C4-2B (cell line): ENCODE results near the gene XXYLT1.

Experiments used
- ZFX ChIP-seq: fragments of 450-650 bp; IDR thresholded peaks from 2 replicates; pipeline ENCODE4 v1.6.1; 2017
- TF ChIP-seq, protein P1 (sequence below): fragments of 450-650 bp; conservative IDR thresholded peaks from 2 replicates; pipeline ENCODE4 v1.5.1; 2017; ENCODE audit warnings: mild to moderate bottlenecking

DNA sequence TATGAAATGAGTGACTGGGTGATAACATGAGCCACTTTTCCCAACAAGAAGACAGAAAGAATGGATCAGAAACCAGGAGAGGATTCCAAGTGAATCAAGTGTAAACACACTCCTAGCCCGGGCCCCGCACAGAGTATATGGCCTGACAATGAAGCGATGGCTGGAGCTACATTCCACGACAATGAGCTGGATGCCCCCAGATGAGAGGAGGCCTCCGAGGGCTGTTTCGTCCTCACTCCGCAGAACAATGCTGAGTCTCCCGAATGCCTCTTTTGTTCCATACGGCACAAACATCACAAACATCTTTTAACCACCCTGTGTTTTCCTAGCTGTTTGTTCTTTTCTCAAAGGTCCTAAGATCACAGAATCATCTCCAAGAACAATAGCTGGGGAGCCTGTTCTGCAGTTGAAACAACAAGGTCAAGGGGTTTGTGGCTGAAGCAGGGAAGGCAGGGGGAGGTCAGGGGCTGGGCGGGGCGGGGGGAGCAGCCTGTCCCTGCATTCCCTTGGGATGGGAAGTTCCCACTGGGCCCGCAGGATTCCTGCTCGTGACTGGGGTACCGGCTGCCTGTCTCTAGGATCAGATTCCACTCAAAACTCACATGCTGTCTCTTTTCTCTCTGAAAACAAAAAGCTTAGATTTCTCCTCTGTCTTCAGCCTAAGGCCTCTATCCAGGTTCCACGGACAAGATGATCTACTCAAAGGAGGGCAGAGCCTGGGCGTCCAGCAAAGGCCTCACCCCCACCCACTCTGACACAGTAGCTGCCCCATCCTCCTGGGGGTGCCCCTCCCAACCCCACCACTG, 151.3 kb downstream of the XXYLT1 start:
- TF ChIP-seq, protein P1, sequence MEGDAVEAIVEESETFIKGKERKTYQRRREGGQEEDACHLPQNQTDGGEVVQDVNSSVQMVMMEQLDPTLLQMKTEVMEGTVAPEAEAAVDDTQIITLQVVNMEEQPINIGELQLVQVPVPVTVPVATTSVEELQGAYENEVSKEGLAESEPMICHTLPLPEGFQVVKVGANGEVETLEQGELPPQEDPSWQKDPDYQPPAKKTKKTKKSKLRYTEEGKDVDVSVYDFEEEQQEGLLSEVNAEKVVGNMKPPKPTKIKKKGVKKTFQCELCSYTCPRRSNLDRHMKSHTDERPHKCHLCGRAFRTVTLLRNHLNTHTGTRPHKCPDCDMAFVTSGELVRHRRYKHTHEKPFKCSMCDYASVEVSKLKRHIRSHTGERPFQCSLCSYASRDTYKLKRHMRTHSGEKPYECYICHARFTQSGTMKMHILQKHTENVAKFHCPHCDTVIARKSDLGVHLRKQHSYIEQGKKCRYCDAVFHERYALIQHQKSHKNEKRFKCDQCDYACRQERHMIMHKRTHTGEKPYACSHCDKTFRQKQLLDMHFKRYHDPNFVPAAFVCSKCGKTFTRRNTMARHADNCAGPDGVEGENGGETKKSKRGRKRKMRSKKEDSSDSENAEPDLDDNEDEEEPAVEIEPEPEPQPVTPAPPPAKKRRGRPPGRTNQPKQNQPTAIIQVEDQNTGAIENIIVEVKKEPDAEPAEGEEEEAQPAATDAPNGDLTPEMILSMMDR, result no peak
- TF ChIP-seq ZFX, result no peak
